GM20000 (cell line): ENCODE measurements around the gene DIDO1.

Experiments used
- DNase-seq: peaks from one replicate; pipeline ENCODE4 v3.0.0; 2012; ENCODE audit warnings: low spot score
- CTCF ChIP-seq: IDR thresholded peaks from 2 replicates; pipeline ENCODE4 v1.5.1; 2012; ENCODE audit warnings: mild to moderate bottlenecking, control low read depth; ENCODE audit errors: extremely low read depth, missing control alignments

The DIDO1 gene

GRCh38 chr20:62918147-62918546 lies 8.2 kb downstream of the DIDO1 start:
- no peak for TF ChIP-seq CTCF
- DNase-seq = no peak

- DNase-seq = no peak
- no peak for TF ChIP-seq CTCF
These were observed 8.6 kb downstream of the DIDO1 start for GRCh38 chr20:62917720-62918119.

GRCh38 chr20:62916703-62917476 lies 9.4 kb downstream of the DIDO1 start:
- no peak for TF ChIP-seq CTCF
- no peak for DNase-seq

GRCh38 chr20:62914970-62915457 lies 11.3 kb downstream of the DIDO1 start:
- no peak for TF ChIP-seq CTCF
- DNase-seq = no peak

GRCh38 chr20:62914436-62914835 lies 11.9 kb downstream of the DIDO1 start:
- no peak for DNase-seq
- TF ChIP-seq CTCF = no peak

- DNase-seq = no peak
- TF ChIP-seq CTCF = no peak
These were observed 13.2 kb downstream of the DIDO1 start for GRCh38 chr20:62913043-62913630.

GRCh38 chr20:62911701-62912280 lies 14.5 kb downstream of the DIDO1 start:
- DNase-seq = no peak
- no peak for TF ChIP-seq CTCF
